GM18508 (cell line): ENCODE data around the gene ATRNL1.

ENCODE experiments used
- ATAC-seq: cut with Tn5 transposase; IDR thresholded peaks from one replicate; pipeline ENCODE4 v1.9.1; 2021; ENCODE audit warnings: moderate number of reproducible peaks; ENCODE audit not compliant: insufficient read depth, unreplicated experiment

Gene ATRNL1

DNA sequence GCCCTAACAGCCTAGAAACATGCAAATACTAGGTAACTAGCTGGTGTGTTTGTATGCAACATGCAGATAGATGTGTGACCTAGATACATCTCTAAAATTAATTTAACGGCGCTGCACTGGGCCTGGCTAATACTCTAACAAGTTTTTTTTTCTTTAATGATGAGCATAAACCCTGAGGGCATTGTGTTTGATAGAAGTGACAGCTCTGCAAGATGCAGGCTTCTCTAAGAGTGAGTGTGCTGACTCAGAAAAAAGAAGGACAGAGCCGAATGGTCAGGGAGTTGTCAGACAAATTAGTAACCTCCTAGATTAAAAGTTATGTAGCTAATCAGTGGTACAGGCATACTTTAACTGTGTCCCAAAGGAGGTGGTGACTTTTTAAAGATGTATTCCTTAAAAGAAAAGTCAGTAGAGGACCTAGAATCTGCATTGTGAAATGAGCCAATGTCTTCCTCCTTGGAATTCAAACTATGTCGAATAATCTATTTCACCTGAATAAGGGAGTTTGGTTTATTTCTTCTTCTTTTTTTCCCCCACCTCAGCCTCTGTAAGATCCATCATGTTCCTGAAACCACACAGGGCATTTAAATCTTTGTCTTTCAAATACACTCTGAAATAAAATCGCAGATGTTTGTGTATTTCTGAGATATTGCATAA, 864.7 kb downstream of the ATRNL1 start:
- ATAC-seq = no peak

DNA sequence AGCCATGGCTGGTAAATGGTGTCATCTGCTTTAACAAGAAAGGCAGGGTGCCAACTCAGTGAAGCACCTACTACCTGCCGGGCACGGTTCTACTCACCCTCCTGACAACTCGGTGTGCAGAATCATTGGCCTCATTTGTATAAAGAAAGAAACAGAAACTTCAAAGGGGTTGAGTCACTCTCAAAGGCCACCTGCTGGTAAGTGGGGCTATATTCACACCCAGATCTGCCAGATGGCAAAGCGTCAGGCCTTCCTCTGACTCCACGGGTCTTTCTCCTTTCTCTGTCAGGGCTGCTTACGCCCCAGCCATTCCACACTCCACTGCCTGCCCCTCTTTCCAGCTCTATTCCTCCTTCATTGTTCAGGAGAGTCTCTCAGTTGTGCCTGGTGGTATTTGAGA, 870.7 kb downstream of the ATRNL1 start:
- no peak for ATAC-seq

DNA sequence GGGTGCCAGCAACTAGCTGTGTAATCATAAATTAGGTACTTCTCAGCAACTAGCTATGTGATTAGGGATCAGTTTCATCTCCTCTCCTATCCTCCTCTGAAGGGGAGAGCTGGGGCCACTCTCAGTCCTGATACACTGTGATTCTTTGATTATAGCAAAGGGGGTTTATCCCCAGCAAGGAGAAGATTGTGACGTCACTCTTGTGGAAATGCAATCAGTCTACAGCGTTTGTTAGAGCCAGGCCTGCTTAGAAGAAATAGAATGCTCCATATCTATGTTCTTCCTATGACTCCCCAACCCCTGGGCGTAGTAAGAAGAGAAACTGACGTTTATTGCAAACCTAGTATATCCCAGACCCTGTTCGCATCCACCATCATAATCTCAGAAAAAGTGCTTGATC, 871.7 kb downstream of the ATRNL1 start:
- ATAC-seq = no peak

DNA sequence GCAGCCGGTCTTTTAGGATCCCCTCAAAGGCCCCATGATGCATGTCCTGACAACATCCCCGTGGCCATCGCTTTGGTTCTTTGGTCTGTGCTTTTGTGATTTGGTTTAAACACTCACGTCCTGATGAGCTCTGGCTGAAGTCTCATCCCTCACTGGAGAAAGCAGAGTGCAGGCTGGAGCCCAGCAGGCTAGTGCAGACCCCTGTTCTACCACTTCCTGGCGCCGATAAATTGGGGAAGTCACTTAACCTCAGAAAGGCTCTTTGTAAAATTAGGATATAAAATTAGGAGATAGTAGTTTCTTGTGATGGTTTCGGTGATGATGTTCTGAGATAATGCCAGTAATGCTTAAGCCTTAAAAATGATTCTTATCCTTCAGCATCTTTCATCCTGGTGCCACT, 872.2 kb downstream of the ATRNL1 start:
- no peak for ATAC-seq

DNA sequence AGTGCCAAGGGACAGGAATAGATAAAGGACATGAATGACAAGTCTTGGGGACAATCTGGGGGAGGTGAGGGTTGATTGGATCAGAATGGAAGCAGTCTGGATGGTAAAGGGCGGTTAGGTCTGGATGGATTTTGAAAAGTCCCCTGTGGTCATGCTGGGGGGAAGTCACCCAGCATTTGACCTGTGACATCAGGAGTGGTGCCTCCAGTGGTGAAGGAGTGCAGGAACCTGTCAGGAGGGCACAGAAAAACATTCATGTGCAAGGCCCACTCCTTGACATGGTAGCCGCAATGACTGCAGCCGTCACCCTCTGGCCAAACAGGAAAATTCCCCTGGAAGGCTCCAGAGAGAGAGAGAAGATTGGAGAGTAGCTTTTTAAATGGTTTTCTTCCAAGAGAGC, 875.1 kb downstream of the ATRNL1 start:
- ATAC-seq = no peak

DNA sequence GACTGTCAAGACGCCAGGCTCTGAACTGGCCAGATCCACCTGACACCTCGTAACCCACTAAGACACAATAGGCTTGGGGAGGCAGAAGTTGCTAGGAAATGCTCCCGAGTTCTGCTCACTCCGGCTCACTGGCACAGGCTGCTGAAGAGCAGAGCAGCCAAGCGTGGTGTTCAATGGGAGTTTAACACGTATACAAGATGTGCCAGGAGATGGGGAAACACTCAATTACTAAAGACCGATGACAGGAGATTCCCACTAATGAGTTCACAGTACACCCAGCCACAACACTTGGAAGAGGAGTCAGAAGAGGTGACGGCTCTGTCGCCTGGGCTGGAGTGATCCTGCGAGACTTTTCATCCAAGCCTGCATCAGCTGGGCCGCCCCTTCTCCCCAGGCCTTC, 876.4 kb downstream of the ATRNL1 start:
- no peak for ATAC-seq

DNA sequence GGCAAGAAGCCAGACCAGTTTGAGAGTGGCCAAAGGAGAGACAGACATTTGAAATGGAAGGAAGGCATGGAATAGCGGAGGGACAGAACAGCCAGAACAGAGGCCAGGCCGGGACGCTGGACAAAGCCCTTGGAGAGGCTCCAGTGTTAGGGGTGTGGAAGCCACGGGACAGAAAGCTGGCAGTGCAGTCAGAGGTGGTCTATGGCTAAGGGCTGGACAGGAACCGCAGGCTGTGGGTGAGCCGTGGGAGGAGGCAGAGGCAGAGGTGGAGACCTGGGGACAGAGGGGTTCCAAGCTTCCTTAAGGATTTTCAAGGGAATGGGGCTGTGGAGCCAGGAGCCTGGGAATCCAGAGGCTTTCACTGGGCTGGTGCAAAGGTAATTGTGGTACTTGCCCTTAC, 878.8 kb downstream of the ATRNL1 start:
- no peak for ATAC-seq

DNA sequence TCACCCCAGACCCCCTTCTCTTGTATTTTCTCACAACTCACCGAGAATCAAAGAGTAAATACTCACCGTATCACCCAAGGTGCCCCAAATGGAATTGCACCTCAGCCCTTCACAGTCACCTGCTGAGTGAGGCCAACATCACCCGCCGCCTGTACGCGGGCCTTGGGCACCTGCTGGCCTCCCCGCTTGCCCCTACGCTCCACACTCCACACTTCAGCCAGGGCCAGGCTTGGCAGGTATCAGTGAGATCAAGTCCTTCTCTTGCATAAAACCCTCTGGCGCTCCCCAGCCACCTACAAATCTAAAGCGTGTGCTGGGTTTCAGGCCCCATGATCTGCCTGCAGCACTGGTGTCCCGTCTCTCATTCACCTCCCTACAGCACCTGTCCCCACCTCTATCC, 879.3 kb downstream of the ATRNL1 start:
- no peak for ATAC-seq

DNA sequence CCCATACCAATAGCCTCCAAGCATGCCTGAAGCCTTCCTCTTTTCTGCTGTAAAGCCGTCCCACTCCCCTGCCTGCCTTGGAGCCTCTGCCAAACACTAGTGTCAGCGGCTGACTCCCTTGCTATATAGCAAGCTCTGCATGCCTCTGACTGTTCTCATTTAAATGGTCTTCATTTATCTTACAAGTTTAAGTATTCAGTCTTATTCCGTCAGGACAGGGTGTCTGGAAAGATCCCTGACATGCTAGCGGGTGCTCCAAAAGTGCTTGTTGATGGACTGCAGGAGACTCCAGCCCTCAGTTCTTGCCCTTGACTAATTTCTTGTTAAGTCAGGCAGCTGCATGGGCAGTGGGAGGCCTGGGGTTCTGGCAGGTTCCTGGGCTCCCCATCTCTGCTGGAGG, 881.2 kb downstream of the ATRNL1 start:
- no peak for ATAC-seq

DNA sequence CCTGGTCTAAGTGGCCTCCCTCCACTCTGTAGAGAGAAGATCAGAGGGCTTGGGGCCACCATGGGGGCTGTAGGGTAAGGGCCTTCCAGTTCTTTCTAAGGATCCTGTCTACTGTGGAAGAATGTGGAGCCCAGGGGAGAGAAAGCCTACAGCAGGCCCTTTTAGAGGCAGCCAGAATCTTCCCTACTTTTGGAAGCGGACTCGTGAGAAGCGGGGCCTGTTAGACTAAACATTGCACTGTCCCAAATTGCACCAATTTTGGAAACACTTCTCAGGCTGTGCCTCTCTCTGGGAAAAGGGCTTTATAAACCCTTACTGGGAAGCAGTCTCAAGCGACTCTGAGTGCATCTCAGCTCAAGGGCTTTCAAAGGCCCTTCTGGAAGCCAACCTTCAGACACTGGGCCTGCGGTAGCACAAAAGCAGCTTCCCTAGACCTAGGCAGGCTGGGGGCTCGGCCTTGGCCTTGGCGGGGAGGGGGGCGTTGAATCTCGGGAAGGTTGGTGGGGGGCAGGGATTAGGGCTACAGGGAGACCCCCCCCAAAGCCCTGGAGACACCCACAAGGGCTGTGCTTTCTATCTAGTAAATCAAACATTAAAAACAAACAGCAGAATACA, 881.8 kb downstream of the ATRNL1 start:
- ATAC-seq = no peak

DNA sequence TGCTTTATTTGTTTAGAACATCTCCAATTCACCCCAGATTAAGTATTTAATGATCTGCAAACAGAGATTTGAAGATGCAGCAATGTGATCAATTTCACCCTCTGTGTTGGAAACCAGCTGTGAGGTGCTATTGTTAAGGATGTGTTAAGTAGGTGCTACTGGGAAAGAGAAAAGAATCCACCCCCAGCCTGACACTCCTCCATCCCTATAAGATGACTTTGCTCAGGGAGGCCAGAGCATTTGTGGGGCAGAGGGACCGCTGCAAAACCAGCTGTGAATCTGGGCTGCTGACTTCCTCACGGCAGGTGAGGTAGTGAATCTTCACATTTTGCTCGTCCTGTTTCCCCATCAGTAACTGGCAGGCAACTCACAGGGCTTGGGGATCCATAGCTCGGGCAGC, 882.3 kb downstream of the ATRNL1 start:
- no peak for ATAC-seq

DNA sequence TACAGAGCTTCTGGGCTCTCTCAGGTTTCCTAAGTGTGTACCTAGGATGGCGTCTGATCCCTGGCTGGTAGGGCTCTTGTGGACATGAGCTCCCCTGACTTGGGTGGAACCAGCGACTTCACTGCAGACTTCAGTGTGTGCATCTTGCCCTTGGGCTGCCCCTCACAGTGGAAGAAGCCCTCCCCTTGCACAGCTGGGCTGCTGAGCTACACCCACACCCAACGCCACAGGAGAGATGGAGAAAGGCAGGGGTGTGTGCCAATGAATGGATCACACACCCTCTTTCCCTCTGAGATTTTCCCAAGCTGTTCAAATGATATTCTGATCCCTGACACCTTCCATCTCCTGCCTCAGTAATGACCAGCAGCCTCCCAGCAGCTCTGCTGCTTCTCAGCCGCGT, 883.2 kb downstream of the ATRNL1 start:
- no peak for ATAC-seq

DNA sequence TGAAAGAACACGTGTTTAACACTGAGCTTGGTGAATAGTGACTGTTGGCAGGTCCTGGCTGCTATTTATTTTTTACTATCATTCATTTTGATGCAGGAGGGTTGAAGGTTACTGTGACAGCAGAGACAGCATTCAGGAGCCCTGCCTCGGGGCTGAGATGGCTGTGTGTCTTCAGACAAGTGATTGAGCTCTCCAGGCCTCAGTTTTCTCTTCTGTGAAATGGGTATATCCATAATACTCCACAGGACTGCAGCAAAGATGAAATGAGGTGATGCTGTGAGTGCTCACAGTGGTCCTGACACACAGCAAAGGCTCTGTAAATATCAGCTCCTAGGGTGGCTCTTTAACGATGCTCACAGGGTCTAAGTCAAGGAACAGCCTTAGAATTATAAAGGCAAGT, 884.7 kb downstream of the ATRNL1 start:
- ATAC-seq = no peak

DNA sequence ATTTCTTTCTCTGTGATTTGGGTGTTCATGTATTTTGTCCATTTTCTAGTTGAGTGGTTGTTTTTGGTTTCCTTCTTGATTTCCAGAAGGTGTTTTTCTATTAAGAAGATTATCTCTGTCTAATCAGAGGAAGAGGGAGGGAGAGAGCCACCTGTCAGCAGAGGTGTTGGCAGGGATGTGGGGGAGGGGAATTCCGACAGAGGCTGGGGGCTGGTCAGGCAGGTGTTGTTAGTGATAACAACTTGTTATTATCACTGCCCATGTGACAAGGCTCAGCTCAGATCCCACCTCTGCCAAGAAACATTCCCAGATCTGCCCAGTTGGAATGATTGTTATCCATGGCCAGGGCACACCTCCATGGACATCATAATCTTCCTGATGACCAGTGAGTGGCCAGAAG, 886.4 kb downstream of the ATRNL1 start:
- ATAC-seq = no peak

DNA sequence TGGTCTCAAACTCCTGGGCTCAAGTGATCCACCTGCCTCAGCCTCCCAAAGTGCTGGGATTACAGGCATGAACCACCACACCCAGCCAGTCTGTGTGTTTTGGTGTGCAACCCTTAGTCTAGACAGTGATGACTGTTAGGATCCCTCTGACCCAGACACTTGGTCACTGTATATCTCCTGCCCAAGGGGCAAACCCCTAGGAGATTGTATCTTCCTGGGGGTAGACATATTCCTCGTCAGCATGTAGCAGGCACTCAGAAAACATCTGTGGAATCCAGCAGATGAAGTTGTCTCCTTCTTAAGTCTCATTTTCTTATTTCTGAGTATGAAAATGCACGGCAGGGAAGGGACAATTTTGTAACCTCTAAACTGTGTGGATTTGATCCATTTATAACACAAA, 887.3 kb downstream of the ATRNL1 start:
- no peak for ATAC-seq

DNA sequence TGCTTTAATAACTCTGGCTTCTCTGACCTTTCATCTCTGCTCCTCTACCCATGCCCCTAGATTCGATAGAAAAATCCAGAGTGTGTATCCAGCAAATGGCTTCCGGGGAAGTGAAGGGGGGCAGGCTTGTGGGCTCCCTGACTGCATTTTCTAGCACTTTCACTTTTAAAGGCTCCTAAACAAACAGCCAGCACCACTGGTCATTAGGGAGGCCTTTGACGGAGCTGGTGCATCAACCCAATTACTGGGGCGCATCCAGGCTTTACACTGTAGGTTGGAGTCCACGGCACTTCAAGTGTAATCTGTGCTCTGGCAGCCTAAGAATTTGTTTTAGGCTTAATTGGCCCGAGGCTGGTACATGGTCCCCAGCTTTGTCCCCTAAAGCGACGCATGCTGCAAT, 887.9 kb downstream of the ATRNL1 start:
- ATAC-seq = no peak

DNA sequence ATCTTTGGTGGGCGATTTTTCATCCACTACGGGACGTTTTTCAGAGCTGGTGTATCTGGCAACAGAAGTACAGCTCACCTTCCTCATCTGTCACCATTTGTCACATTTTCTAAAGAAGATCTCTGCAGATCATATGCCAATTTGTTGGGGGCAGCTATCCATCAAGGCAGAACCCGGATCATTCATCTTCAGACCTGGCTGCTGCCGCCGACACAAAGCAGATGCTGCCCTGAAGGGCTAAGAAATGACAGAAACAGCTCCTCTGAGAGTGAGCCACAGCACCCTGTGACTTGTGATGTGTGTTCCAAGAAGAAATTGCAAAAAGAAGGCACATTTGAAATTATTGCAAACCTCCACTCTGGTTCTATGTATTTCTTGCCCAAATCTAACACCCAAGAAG, 888.9 kb downstream of the ATRNL1 start:
- no peak for ATAC-seq

DNA sequence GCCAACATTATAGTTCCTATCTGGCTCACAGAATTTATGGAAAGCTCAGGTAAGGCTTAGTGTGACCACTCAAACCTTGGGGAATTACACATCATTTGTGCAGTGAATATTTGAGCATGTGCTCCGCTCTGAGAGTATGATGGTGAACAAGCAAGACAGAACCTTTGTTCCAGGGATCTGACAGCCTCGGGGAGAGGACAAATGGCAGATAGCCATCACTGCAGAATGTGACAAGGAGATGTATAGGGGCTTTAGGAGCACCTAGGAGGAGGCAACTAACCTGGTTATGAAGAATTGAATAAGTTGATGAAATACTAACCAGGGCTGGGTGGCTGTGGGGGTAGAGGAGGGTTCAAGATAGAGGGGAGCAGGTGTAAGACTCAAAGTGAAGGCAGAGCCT, 889.4 kb downstream of the ATRNL1 start:
- ATAC-seq = no peak

DNA sequence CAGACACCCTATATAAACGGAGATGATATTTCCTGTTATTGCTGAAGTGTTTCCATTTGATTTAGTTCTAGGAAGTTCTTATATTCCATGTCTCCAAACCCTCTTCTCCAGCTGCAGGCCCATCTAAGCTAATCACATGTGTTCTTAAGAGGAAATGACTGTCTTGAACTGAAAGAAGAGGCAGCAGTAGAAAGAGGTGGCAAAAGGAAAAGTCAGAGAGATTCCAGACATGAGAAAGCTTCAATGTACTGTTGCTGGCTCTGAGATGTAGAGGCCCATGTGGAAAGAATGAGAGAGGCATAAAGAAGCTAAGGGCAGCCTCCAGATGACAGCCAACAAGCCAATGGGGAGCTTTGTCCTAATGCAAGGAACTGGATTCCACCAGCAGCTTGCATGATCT, 892.6 kb downstream of the ATRNL1 start:
- no peak for ATAC-seq

DNA sequence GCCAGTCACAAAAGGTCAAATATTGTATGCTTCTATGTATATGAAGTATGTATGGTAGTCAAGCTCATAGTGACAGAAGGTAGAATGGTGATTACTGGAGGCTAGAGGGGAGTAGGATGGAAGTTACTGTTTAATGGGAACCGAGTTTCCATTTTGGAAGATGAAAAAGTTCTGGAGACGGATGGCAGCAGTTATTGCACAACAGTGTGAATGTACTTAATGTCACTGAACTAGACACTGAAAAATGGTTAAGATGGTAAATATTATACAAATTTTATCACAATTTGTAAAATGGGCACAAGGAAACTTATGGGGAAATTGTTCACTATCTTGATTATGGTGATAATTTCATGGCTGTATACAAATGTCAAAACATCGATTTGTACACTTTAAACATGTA, 895.2 kb downstream of the ATRNL1 start:
- ATAC-seq = no peak

DNA sequence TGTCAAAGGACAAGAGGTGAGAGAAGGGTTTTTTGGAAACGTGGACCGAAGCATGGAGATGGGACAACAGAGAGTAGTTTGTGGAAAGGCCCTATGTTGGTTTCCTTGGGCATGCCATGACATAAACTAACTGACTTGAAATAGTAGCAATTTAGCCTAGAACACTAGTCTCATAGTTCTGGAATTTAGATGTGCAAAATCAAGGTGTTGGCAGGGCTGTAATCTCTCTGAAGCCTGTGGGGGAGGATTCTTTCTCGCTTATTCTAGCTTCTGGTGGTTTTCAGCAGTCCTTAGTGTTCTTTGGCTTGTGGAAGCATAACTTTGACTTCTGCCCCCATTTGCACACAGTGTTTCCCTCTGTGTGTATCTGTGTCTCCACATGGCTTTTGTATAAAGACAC, 896.5 kb downstream of the ATRNL1 start:
- no peak for ATAC-seq

DNA sequence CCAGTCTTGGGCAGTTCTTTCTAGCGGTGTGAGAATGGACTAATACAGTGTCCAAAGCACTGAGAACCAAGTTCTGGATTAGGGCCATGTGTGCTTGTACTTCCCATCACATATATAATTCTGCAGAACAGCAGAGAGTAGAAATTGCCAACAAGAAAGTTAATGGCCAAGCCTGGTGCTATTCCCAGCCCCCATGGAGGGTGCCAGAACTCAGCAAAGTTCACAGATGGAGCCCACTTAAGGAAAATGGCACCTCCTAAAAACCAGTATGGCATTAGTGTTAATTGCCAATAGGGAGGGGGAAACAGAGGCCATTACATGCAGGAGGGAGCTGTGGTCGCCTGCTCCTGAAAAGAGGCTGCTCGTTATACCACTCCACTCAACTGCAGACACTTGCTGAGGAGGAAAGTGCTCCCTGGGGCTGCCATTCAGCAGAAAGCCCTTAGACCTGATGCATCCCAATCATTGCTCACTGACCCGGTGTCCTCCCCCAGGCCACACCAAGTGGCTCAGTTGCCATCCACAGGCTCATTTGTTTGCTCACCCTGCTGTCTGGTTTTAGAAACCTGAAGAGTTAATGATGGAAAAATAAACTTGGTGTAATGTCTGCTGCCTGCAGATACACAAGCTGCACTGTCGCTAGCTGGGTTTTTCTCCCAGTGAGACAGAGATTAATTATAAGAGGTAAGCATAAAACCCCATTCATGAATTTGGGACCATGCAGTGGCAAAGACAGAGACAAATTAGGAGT, 899.2 kb downstream of the ATRNL1 start:
- ATAC-seq = no peak
